ENCODE measurements around the gene CDIP1.

DNA sequence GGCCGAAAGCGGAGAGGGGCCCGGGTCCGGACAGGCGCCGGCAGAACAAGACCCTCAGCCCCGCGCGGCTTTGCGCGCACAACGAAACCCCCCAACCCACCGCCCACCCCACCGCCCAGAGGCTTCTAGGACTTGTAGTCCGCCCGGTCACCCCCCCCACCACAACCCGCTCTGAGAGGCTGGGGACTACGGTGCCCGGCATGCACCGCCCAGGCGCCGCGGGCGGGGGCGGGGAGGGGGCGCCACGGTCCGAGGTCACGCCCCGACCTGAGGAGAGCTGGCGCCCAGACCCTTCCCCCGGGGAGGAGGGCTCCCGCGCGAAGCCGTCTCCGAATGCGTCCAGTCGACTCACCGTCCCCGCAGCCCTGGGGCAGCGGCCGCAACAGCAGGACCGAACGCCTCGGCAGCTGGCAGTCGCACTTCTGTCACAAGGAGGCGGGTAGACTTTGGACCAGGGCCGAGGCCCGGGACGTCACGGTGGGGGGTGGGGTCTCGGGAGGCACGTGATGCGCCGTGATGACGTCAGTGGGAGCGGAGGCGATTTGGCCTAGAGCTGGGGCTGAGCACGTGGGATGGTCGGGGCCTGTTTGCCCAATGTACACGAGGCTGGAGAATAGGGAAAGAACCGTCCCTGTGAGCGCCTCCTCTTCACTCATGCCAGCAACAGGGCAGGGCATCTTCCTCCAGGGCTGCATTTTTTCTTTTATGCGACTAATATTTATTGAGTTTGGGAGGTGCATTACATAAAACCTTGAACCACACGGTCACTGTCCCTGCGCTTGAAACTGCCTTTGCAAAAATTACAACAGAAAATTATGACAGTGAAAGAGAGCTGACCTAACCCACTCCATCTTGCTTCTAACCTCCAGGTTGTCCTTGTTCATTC, at the start of gene CDIP1:
- TF ChIP-seq CTCF (IDR thresholded peaks at IDR 0.05; ENCODE audit: low read depth, low read length) (no peak), POLR2A (IDR thresholded peaks at IDR 0.05; ENCODE audit: extremely low read depth, insufficient read length) (peak; percentile 42)

All from NB4 (cell line).